CD14-positive monocyte (primary cell): ENCODE measurements around the gene FOXP1. TPM values are rescaled to one million over a fixed set of nuclear protein-coding genes. Genes with fewer than 3 reads are reported as not detected.

ENCODE experiments used
- DNase-seq, 3 donors: peaks; one replicate each; pipeline ENCODE4 v3.0.0-alpha.2; 2011 to 2022
- H2AFZ ChIP-seq: 2 replicates; pipeline ENCODE4 v1.6.0; 2012; ENCODE audit warnings: mild to moderate bottlenecking, low read depth, low read length, inconsistent platforms; ENCODE audit not compliant: insufficient read depth, poor library complexity, severe bottlenecking
- H3K27ac ChIP-seq, 2 donors: 1 replicate in 1 of 2; 2 replicates in 1 of 2; pipeline ENCODE4 v1.5.1; 2012 to 2013; ENCODE audit warnings: low read length in 2 of 2, control low read depth in 1 of 2, inconsistent platforms in 1 of 2, low read depth in 1 of 2, mild to moderate bottlenecking in 1 of 2
- H3K27me3 ChIP-seq, 2 donors: one replicate each; pipeline versions ENCODE4 v1.6.0 to v1.6.1; 2011 to 2013; ENCODE audit warnings: low read length in 2 of 2; ENCODE audit not compliant: control insufficient read depth in 2 of 2, insufficient read depth in 2 of 2
- H3K36me3 ChIP-seq, 2 donors: replicated peaks in 1 of 2; 1 replicate in 1 of 2; 2 replicates in 1 of 2; pipeline versions ENCODE4 v1.5.1 to v1.6.1; 2012 to 2013; ENCODE audit warnings: low read length in 2 of 2, control low read depth in 1 of 2, inconsistent platforms in 1 of 2, mild to moderate bottlenecking in 1 of 2; ENCODE audit not compliant: insufficient read depth in 2 of 2, control insufficient read depth in 1 of 2
- H3K4me1 ChIP-seq, 2 donors: 1 replicate in 1 of 2; 2 replicates in 1 of 2; pipeline versions ENCODE4 v1.5.1 to v1.6.1; 2012 to 2013; ENCODE audit warnings: low read length in 2 of 2, control low read depth in 1 of 2, inconsistent platforms in 1 of 2, mild to moderate bottlenecking in 1 of 2, moderate library complexity in 1 of 2; ENCODE audit not compliant: insufficient read depth in 2 of 2, control insufficient read depth in 1 of 2
- H3K4me2 ChIP-seq: replicated peaks from 2 replicates; pipeline ENCODE3; 2012; ENCODE audit warnings: low read length, moderate library complexity, mild to moderate bottlenecking; ENCODE audit not compliant: poor library complexity, severe bottlenecking; ENCODE audit errors: extremely low read depth
- H3K4me3 ChIP-seq, 3 experiments: fragments of 200-600 bp in 1 of 3; sonication (generic) in 1 of 3; replicated peaks in 1 of 3; 1 replicate in 2 of 3; 2 replicates in 1 of 3; pipeline ENCODE4 v1.5.1; 2011 to 2013; ENCODE audit warnings: low read length in 3 of 3, mild to moderate bottlenecking in 3 of 3, control low read depth in 2 of 3, low read depth in 2 of 3, inconsistent platforms in 1 of 3, moderate library complexity in 1 of 3
- H3K79me2 ChIP-seq: 2 replicates; pipeline ENCODE4 v1.6.0; 2012; ENCODE audit warnings: mild to moderate bottlenecking, control low read depth, inconsistent platforms, low read length, moderate library complexity; ENCODE audit not compliant: insufficient read depth
- H3K9ac ChIP-seq: 2 replicates; pipeline ENCODE4 v1.6.0; 2017; ENCODE audit warnings: low read length, mild to moderate bottlenecking; ENCODE audit not compliant: insufficient read depth, poor library complexity, severe bottlenecking
- H3K9me3 ChIP-seq, 2 donors: replicated peaks in 1 of 2; 1 replicate in 1 of 2; 2 replicates in 1 of 2; pipeline versions ENCODE4 v1.5.1 to v1.6.1; 2012 to 2013; ENCODE audit warnings: low read length in 2 of 2, control low read depth in 1 of 2; ENCODE audit not compliant: control insufficient read depth in 1 of 2, insufficient read depth in 1 of 2
- H4K20me1 ChIP-seq: 2 replicates; pipeline ENCODE4 v1.6.0; 2012; ENCODE audit warnings: mild to moderate bottlenecking, low read length, control low read depth, moderate library complexity; ENCODE audit not compliant: insufficient read depth
- H3K27ac Mint-ChIP-seq, 7 donors: one replicate each; pipeline ENCODE4 v1.8.0; 2020; ENCODE audit warnings: mild to moderate bottlenecking in 7 of 7, mixed read lengths in 7 of 7, moderate library complexity in 6 of 7, inconsistent platforms in 2 of 7
- H3K27me3 Mint-ChIP-seq, 3 donors: one replicate each; pipeline ENCODE4 v1.8.0; 2021 to 2022; ENCODE audit warnings: low read depth in 3 of 3, mild to moderate bottlenecking in 3 of 3, mixed read lengths in 3 of 3, moderate library complexity in 3 of 3, inconsistent platforms in 1 of 3
- H3K36me3 Mint-ChIP-seq, 2 donors: one replicate each; pipeline ENCODE4 v1.8.0; 2020; ENCODE audit warnings: mixed read lengths in 2 of 2, inconsistent platforms in 1 of 2, mild to moderate bottlenecking in 1 of 2
- H3K4me1 Mint-ChIP-seq: one replicate; pipeline ENCODE4 v1.8.0; 2020; ENCODE audit warnings: mild to moderate bottlenecking, mixed read lengths
- H3K4me3 Mint-ChIP-seq, 2 donors: one replicate each; pipeline ENCODE4 v1.8.0; 2020; ENCODE audit warnings: mild to moderate bottlenecking in 2 of 2, mixed read lengths in 2 of 2, moderate library complexity in 1 of 2
- H3K9me3 Mint-ChIP-seq, 7 donors: one replicate each; pipeline ENCODE4 v1.8.0; 2020 to 2022; ENCODE audit warnings: mixed read lengths in 7 of 7, mild to moderate bottlenecking in 6 of 7, moderate library complexity in 6 of 7, inconsistent platforms in 2 of 7
- WGBS: methylation state at CpG from one replicate; pipeline ENCODE4 v1.1.5; 2013; ENCODE audit warnings: missing lambda C conversion rate; ENCODE audit not compliant: insufficient coverage; 5-methylcytosine and 5-hydroxymethylcytosine counted together
- intact Hi-C, 2 donors: fragments of 100-400 bp; cut with micrococcal nuclease; formaldehyde crosslinking; loops; one replicate each; pipeline versions ENCODE4 v1.15.0 to v1.15.1; 2023
- polyA plus RNA-seq, 3 donors: library from polyadenylated mRNA; depleted of rRNA in 1 of 3; unstranded in 2 of 3; stranded (reverse) in 1 of 3; fragments of 300-500 nt in 2 of 3; fragments of >200 nt in 1 of 3; fragmentation: Illumina TruSeq in 2 of 3; gene quantifications; 1 replicate in 2 of 3; 2 replicates in 1 of 3; pipeline ENCODE4 v1.2.3, GENCODE V29; 2012 to 2021
- TF ChIP-seq, protein P1 (sequence below): fragments of 200-600 bp; IDR thresholded peaks from one replicate; pipeline ENCODE4 v1.8.0; 2022; ENCODE audit warnings: antibody characterized with exemption, mild to moderate bottlenecking

FOXP1 gene
- polyA plus RNA-seq, 3 donors = 25.7 to 42.6 (median 27.8) TPM

DNA sequence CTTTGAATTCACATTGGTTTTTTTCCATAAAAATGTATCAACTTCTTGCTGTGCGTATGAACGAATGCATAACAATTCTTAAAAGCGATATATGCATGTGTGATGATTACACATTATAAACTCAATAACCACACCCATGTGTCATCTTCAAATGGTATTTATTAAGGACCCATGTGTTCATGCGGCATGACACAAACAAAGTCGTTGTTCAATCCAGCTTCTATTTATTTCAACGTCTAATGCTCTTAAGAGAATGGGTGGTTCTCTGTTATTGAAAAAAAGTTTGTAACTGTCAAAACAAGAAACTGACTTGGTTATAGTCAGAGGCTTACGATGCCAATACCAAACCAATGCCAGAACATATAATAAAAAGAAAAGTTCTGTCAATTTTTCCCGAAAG lies 195.9 kb downstream of the FOXP1 start:
- Histone ChIP-seq H3K27ac (no peak overlapping the region), H4K20me1 (peaks cover 54% of the 10 kb centered on the region), H2AFZ (no peak overlapping the region), H3K9ac (no peak overlapping the region), H3K9me3 (no peaks in the 10 kb centered on the region), H3K4me1 (peaks cover 55 to 59% of the 10 kb centered on the region in 2 donors), H3K4me3 (no peak overlapping the region), H3K27me3 (no peaks in the 10 kb centered on the region), H3K4me2 (no peak overlapping the region), H3K79me2 (peaks cover 91% of the 10 kb centered on the region), H3K36me3 (peaks cover 0 to under 1% of the 10 kb centered on the region in 2 donors)
- Mint-ChIP-seq H3K27ac (no peak overlapping the region), H3K27me3 (peaks cover 0 to 2% (median 0%) of the 10 kb centered on the region in 3 donors), H3K4me3 (no peak overlapping the region), H3K9me3 (no peaks in the 10 kb centered on the region), H3K4me1 (peaks cover 65% of the 10 kb centered on the region), H3K36me3 (peaks cover 2 to 6% of the 10 kb centered on the region in 2 donors)
- whole genome bisulfite sequencing = 29% methylated on average over 1 of the region's 8 CpGs
- intact Hi-C loops = no loop called here
- no peak for DNase-seq
- TF ChIP-seq, protein P1, sequence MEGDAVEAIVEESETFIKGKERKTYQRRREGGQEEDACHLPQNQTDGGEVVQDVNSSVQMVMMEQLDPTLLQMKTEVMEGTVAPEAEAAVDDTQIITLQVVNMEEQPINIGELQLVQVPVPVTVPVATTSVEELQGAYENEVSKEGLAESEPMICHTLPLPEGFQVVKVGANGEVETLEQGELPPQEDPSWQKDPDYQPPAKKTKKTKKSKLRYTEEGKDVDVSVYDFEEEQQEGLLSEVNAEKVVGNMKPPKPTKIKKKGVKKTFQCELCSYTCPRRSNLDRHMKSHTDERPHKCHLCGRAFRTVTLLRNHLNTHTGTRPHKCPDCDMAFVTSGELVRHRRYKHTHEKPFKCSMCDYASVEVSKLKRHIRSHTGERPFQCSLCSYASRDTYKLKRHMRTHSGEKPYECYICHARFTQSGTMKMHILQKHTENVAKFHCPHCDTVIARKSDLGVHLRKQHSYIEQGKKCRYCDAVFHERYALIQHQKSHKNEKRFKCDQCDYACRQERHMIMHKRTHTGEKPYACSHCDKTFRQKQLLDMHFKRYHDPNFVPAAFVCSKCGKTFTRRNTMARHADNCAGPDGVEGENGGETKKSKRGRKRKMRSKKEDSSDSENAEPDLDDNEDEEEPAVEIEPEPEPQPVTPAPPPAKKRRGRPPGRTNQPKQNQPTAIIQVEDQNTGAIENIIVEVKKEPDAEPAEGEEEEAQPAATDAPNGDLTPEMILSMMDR = no peak

DNA sequence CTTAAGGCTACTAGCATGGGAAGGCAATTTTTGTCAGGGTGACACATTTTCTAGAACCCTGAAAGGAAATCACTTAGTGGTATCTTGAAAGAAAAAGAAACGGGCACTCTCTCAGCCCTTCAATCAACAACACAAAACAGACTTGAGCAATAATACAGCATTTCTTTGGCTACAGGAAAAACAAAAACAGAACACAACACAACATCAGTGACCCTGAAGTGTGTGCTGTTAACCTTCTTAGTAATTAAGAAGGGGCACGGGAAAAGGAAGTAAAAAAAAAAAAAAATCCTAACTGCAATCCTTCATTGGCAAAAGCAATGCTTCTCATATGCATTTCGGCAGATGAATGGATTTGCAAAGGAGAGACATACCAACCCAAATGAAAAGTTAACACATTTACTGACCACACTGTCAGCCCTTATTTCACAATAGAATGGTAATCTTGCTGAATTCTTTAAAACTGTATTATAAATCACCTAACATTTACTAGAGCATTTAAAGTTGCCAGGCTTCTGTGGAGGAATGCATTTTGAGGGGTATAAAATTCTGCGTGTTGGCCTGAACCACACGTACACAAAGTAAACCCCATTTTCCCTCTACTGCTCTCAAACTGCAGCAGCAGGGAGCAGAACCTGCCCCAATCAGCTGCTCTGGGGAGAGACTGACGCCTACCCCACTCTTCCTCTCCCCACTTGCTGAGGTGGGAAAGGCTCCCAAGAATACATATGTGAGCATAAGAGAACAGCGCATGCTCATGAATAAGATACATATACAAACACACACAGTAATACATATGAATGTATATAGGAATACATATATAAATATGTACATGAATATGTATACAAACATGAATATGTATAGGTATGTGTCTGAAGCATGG lies 198.5 kb downstream of the FOXP1 start:
- Mint-ChIP-seq H3K27me3 (no peaks in the 10 kb centered on the region), H3K36me3 (peaks cover 0 to 9% of the 10 kb centered on the region in 2 donors), H3K4me3 (no peak overlapping the region), H3K9me3 (no peaks in the 10 kb centered on the region), H3K4me1 (peaks cover 42% of the 10 kb centered on the region), H3K27ac (peak overlapping the region; percentile 1 to 75 (median 51))
- no CpG with 5 or more reads among the region's 7 CpGs for WGBS
- peaks cover 79% of the 10 kb centered on the region for H3K79me2 ChIP-seq
- peak overlapping the region; percentile 17 for H3K9ac ChIP-seq
- no peaks in the 10 kb centered on the region for H3K27me3 ChIP-seq
- no peak overlapping the region for H3K4me3 ChIP-seq
- TF ChIP-seq, protein P1 = no peak
- peak overlapping the region in 1 of 2 donors; percentile 44 for H3K27ac ChIP-seq
- no peaks in the 10 kb centered on the region for H3K9me3 ChIP-seq
- H2AFZ ChIP-seq = no peak overlapping the region
- intact Hi-C loops = no loop called here
- peak in 2 of 3 donors; percentile 9 to 15 for DNase-seq
- H3K4me1 ChIP-seq = peaks cover 33 to 34% of the 10 kb centered on the region in 2 donors
- no peak overlapping the region for H3K4me2 ChIP-seq
- peaks cover 0 to 4% of the 10 kb centered on the region in 2 donors for H3K36me3 ChIP-seq
- H4K20me1 ChIP-seq = peaks cover 58% of the 10 kb centered on the region
